Ishikawa (cell line): ENCODE results near the gene GATAD2A.

Source experiments
- CREB1 ChIP-seq: IDR thresholded peaks from 2 replicates; pipeline ENCODE4 v1.6.1; 2012; ENCODE audit warnings: low read depth
- EGR1 ChIP-seq: IDR thresholded peaks from 2 replicates; pipeline ENCODE4 v1.6.1; 2012
- TEAD4 ChIP-seq: IDR thresholded peaks from 2 replicates; pipeline ENCODE4 v1.6.1; 2012
- YY1 ChIP-seq: IDR thresholded peaks from 2 replicates; pipeline ENCODE4 v1.6.1; 2012; ENCODE audit warnings: low read depth

- no peak for TF ChIP-seq YY1
- TF ChIP-seq TEAD4 = no peak
- no peak for TF ChIP-seq EGR1
- TF ChIP-seq CREB1 = no peak
These were observed 16.6 kb upstream of the GATAD2A start for GRCh38 chr19:19388568-19389555.
